Smooth muscle cell (in vitro differentiated cells): ENCODE data around the gene IKZF3. TPM values are rescaled to one million over a fixed set of nuclear protein-coding genes. Genes with fewer than 3 reads are reported as not detected.
"Not testable (repeated sequence)": the region's sequence is repeated elsewhere in the genome, so short reads cannot be mapped to it uniquely, and the experiment has no call there.

Experiments used
- DNase-seq: peaks from one replicate; lab custom pipeline; 2025; ENCODE audit not compliant: unreplicated experiment; lab: John Stamatoyannopoulos, UW
- H2AFZ ChIP-seq: fragments of 200-600 bp; sonication (generic); 2 replicates; pipeline ENCODE4 v1.6.0; 2016; ENCODE audit warnings: antibody characterized with exemption, low read depth, mild to moderate bottlenecking
- H3F3A ChIP-seq: fragments of 200-600 bp; sonication (generic); 2 replicates; pipeline ENCODE4 v1.6.0; 2017; ENCODE audit warnings: antibody characterized with exemption, low read depth
- H3K27ac ChIP-seq: fragments of 200-600 bp; sonication (generic); 2 replicates; pipeline ENCODE4 v1.5.1; 2016; ENCODE audit warnings: low read depth, mild to moderate bottlenecking
- H3K27me3 ChIP-seq: fragments of 200-600 bp; sonication (generic); 2 replicates; pipeline ENCODE4 v1.6.1; 2016; ENCODE audit warnings: low read depth, mild to moderate bottlenecking
- H3K36me3 ChIP-seq: fragments of 200-600 bp; sonication (generic); 2 replicates; pipeline ENCODE4 v1.5.1; 2016; ENCODE audit warnings: low read depth
- H3K4me1 ChIP-seq: fragments of 200-600 bp; sonication (generic); 2 replicates; pipeline ENCODE4 v1.5.1; 2016; ENCODE audit warnings: low read depth
- H3K4me2 ChIP-seq: fragments of 200-600 bp; sonication (generic); 2 replicates; pipeline ENCODE4 v1.6.0; 2016; ENCODE audit warnings: mild to moderate bottlenecking
- H3K4me3 ChIP-seq: fragments of 200-600 bp; sonication (generic); 2 replicates; pipeline ENCODE4 v1.5.1; 2016; ENCODE audit warnings: mild to moderate bottlenecking
- H3K79me2 ChIP-seq: fragments of 200-600 bp; sonication (generic); 2 replicates; pipeline ENCODE4 v1.6.0; 2016; ENCODE audit warnings: low read depth, mild to moderate bottlenecking
- H3K9ac ChIP-seq: fragments of 200-600 bp; sonication (generic); 2 replicates; pipeline ENCODE4 v1.6.0; 2016; ENCODE audit warnings: low read depth
- H3K9me3 ChIP-seq: fragments of 200-600 bp; sonication (generic); replicated peaks from 2 replicates; pipeline ENCODE4 v1.5.1; 2016; ENCODE audit warnings: low read depth
- H4K20me1 ChIP-seq: fragments of 200-600 bp; sonication (generic); 2 replicates; pipeline ENCODE4 v1.6.0; 2016; ENCODE audit warnings: low read depth
- WGBS: methylation state at CpG from one replicate; pipeline ENCODE4 v1.1.7; 2016; ENCODE audit warnings: low lambda C conversion rate; 5-methylcytosine and 5-hydroxymethylcytosine counted together
- polyA plus RNA-seq: library from polyadenylated mRNA; unstranded; fragments of >200 nt; fragmentation: Nextera tagmentation; extraction: Ambion mirVana; gene quantifications from 2 replicates; pipeline ENCODE4 v1.2.1, GENCODE V29; 2016
- total RNA-seq: library from RNA; depleted of rRNA; stranded (reverse); fragments of >200 nt; gene quantifications from 2 replicates; pipeline ENCODE4 v1.2.3, GENCODE V29; 2014
- TF ChIP-seq, protein P1 (sequence below): fragments of 200-600 bp; sonication (generic); IDR thresholded peaks from 2 replicates; pipeline ENCODE4 v1.5.1; 2017; ENCODE audit warnings: borderline replicate concordance, mild to moderate bottlenecking, antibody characterized with exemption; ENCODE audit not compliant: insufficient read depth, poor library complexity, severe bottlenecking

IKZF3 gene
- total and polyA plus RNA-seq, 2 experiments from 2014 or later: under 0.01 TPM; not detected in 1

DNA sequence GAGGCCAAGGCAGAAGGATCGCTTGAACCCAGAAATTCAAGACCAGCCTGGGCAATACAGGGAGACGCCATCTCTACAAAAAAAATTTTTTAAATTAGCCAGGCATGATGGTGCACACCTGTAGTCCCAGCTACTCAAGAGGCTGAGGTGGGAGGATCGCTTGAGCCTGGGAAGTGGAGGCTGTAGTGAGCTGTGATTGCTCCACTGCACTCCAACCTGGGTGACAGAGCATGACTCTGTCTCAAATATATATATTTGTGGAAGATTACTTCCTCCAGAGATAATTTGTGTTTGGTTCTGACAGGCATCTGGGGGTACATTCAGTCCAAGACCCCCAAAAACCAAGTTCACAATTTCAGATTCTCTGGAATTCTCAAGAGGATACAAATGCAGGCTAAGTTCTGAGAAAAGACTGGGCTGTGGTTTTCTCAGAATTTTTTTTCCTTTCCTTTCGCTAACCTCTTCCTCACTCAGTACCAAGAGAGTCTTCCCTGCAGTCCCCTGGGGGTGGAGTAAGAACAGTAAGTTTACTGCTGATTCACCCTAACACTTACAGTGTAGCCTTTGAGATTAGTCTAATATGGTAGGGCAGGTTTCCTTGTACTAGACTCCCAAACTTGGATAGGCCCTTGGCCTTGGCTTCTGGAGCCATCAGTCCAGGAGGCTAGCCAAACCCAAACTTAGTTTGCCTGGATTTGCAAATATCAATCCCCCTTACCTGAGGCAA is 39.2 kb upstream of the IKZF3 start:
- Histone ChIP-seq H3K27me3 (no peaks in the 10 kb centered on the region), H3K9me3 (no peaks in the 10 kb centered on the region), H3F3A (no peaks in the 10 kb centered on the region), H3K27ac (no peak overlapping the region), H3K9ac (no peak overlapping the region), H2AFZ (no peak overlapping the region), H3K79me2 (no peaks in the 10 kb centered on the region), H4K20me1 (no peaks in the 10 kb centered on the region), H3K4me2 (no peak overlapping the region), H3K4me3 (no peak overlapping the region), H3K4me1 (no peaks in the 10 kb centered on the region), H3K36me3 (no peaks in the 10 kb centered on the region)
- DNase-seq: no peak
- WGBS: 94% methylated on average over 4 of the region's 4 CpGs
- TF ChIP-seq, protein P1, sequence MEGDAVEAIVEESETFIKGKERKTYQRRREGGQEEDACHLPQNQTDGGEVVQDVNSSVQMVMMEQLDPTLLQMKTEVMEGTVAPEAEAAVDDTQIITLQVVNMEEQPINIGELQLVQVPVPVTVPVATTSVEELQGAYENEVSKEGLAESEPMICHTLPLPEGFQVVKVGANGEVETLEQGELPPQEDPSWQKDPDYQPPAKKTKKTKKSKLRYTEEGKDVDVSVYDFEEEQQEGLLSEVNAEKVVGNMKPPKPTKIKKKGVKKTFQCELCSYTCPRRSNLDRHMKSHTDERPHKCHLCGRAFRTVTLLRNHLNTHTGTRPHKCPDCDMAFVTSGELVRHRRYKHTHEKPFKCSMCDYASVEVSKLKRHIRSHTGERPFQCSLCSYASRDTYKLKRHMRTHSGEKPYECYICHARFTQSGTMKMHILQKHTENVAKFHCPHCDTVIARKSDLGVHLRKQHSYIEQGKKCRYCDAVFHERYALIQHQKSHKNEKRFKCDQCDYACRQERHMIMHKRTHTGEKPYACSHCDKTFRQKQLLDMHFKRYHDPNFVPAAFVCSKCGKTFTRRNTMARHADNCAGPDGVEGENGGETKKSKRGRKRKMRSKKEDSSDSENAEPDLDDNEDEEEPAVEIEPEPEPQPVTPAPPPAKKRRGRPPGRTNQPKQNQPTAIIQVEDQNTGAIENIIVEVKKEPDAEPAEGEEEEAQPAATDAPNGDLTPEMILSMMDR: no peak

DNA sequence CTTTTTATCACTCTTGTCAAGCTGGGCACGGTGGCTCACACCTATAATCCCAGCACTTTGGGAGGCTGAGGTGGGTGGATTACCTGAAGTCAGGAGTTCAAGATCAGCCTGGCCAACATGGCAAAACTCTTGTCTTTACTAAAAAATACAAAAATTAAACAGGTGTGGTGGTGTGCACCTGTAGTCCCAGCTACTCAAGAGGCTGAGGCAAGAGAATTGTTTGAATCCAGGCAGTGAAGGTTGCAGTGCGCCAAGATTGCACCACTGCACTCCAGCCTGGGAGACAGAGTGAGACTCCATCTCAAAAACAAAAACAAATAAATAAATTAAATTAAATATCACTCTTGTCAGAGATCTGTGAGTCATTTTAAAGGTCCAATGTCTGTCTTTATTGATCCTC is 37.9 kb upstream of the IKZF3 start:
- not testable (repeated sequence) for H3K79me2 ChIP-seq, H3K4me1 ChIP-seq, H3K36me3 ChIP-seq, H3K4me2 ChIP-seq, DNase-seq, H3F3A ChIP-seq, H3K9ac ChIP-seq, H3K4me3 ChIP-seq, H3K27ac ChIP-seq, H4K20me1 ChIP-seq, H3K27me3 ChIP-seq, H3K9me3 ChIP-seq, H2AFZ ChIP-seq
- 93% methylated on average over 2 of the region's 2 CpGs for WGBS

DNA sequence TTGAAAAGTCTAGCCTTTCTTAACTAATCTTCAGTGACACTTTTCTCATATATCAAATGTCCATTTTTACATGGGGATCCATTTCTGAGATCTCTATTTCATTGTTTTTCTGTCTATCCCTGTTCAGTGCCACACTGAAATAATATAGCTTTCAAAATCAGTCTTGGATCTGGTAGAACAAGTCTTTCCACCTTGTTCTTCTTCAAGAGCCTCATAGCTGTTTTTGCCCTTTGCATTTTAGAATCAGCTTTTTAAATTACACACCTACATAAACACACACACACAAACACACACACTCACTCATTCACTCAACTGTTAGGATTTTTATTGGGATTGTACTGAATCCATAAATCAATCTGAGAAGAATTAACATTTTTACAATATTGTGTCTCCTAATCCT is 35.1 kb upstream of the IKZF3 start:
- TF ChIP-seq, protein P1: no peak
- Histone ChIP-seq H3K4me3 (no peak overlapping the region), H3F3A (no peaks in the 10 kb centered on the region)

DNA sequence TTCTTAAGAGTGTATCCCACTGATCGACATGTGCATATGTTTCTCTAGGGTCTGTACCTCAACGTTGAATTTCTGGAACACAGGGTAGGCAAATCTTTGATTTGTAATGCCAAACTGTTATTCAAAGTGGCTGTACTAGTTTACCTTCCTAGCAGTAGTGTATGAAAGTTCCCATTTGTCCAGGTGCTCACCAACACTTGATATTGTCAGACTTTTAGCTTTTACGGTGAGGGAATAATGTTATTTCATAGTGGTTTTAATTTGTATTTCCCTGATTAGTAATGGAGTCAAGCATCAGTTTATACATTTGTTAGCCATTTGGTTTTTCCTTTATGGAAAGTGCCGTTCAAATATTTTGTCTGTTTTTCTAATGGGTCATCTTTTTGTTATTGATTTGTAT is 34.0 kb upstream of the IKZF3 start:
- no peak for DNase-seq
- 98% methylated on average over 4 of the region's 4 CpGs for WGBS
- Histone ChIP-seq H2AFZ (no peak overlapping the region), H3K4me3 (no peak overlapping the region), H3K27me3 (peaks cover 4% of the 10 kb centered on the region), H4K20me1 (no peaks in the 10 kb centered on the region), H3K79me2 (no peaks in the 10 kb centered on the region), H3F3A (no peaks in the 10 kb centered on the region), H3K4me2 (no peak overlapping the region), H3K36me3 (no peaks in the 10 kb centered on the region), H3K27ac (no peak overlapping the region), H3K4me1 (no peaks in the 10 kb centered on the region), H3K9ac (no peak overlapping the region), H3K9me3 (no peaks in the 10 kb centered on the region)
- TF ChIP-seq, protein P1: no peak

More for the DNA sequence above, 35.1 kb upstream of the IKZF3 start:
- H3K4me1 ChIP-seq: no peaks in the 10 kb centered on the region
- H3K27me3 ChIP-seq: no peaks in the 10 kb centered on the region
- no peaks in the 10 kb centered on the region for H3K79me2 ChIP-seq
- no peaks in the 10 kb centered on the region for H3K36me3 ChIP-seq
- no peak overlapping the region for H3K27ac ChIP-seq
- H2AFZ ChIP-seq: no peak overlapping the region
- no peak overlapping the region for H3K4me2 ChIP-seq
- no peaks in the 10 kb centered on the region for H3K9me3 ChIP-seq
- no peaks in the 10 kb centered on the region for H4K20me1 ChIP-seq
- DNase-seq: no peak
- no peak overlapping the region for H3K9ac ChIP-seq
